KMS-11 (cell line): ENCODE measurements around the gene MRPL9.

Experiments
- H2AFZ ChIP-seq: fragments of 200-600 bp; sonication (generic); 2 replicates; pipeline ENCODE4 v1.6.1; 2016; ENCODE audit warnings: antibody characterized with exemption, mixed run types, low read depth
- H3K27ac ChIP-seq: fragments of 200-600 bp; sonication (generic); 2 replicates; pipeline ENCODE4 v1.6.1; 2016; ENCODE audit warnings: mild to moderate bottlenecking, mixed run types
- H3K27me3 ChIP-seq: fragments of 200-600 bp; sonication (generic); 2 replicates; pipeline ENCODE4 v1.6.1; 2017; ENCODE audit warnings: mild to moderate bottlenecking, low read depth, mixed run types, moderate library complexity; ENCODE audit not compliant: insufficient read depth
- H3K36me3 ChIP-seq: fragments of 200-600 bp; sonication (generic); 2 replicates; pipeline ENCODE4 v1.6.1; 2017; ENCODE audit warnings: mild to moderate bottlenecking, mixed run types; ENCODE audit not compliant: insufficient read depth
- H3K4me1 ChIP-seq: fragments of 200-600 bp; sonication (generic); 2 replicates; pipeline ENCODE4 v1.6.1; 2016; ENCODE audit warnings: mild to moderate bottlenecking, low read depth, mixed run types; ENCODE audit not compliant: poor library complexity, severe bottlenecking
- H3K4me2 ChIP-seq: fragments of 200-600 bp; sonication (generic); 2 replicates; pipeline ENCODE4 v1.7.0; 2016; ENCODE audit warnings: mild to moderate bottlenecking, mixed run types
- H3K4me3 ChIP-seq: fragments of 200-600 bp; sonication (generic); IDR thresholded peaks from 2 replicates; pipeline ENCODE4 v1.6.1; 2017; ENCODE audit warnings: low read depth, low read length, mixed read lengths; ENCODE audit not compliant: insufficient read depth
- H3K79me2 ChIP-seq: fragments of 200-600 bp; sonication (generic); 2 replicates; pipeline ENCODE4 v1.6.1; 2016; ENCODE audit warnings: low read depth, mixed run types; ENCODE audit not compliant: insufficient read depth
- H3K9ac ChIP-seq: fragments of 200-600 bp; sonication (generic); 2 replicates; pipeline ENCODE4 v1.6.1; 2016; ENCODE audit warnings: mild to moderate bottlenecking, mixed run types
- H4K20me1 ChIP-seq: fragments of 200-600 bp; sonication (generic); 2 replicates; pipeline ENCODE4 v1.6.1; 2016; ENCODE audit warnings: mild to moderate bottlenecking, mixed run types; ENCODE audit not compliant: insufficient read depth
- TF ChIP-seq, protein P1 (sequence below): fragments of 200-600 bp; sonication (generic); conservative IDR thresholded peaks from 2 replicates; pipeline ENCODE4 v1.6.1; 2017; ENCODE audit warnings: low read depth, mild to moderate bottlenecking, antibody characterized with exemption, low read length, moderate library complexity, mixed read lengths

MRPL9 gene

DNA sequence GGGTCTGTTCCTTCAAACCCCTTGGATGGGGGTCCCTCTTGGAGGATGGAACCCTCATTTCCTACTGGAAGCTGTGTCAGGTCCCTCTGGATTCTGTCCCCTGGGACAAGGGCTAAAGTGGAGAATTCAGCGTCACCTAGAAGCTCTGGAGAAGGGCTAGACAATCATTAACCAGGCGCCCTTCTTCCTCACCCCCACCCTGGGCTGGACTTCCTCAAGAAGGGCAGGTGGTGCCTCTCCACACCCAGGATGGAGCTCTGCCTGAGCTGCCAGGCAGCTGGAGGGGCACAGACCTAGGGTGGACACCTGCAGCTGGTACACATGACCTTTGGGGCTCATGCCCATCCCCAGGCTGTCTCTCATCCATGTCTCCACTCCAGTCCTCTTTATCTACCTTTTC is 50.3 kb downstream of the MRPL9 start:
- H3K27me3 ChIP-seq = peaks cover 94% of the 10 kb centered on the region
- TF ChIP-seq, protein P1, sequence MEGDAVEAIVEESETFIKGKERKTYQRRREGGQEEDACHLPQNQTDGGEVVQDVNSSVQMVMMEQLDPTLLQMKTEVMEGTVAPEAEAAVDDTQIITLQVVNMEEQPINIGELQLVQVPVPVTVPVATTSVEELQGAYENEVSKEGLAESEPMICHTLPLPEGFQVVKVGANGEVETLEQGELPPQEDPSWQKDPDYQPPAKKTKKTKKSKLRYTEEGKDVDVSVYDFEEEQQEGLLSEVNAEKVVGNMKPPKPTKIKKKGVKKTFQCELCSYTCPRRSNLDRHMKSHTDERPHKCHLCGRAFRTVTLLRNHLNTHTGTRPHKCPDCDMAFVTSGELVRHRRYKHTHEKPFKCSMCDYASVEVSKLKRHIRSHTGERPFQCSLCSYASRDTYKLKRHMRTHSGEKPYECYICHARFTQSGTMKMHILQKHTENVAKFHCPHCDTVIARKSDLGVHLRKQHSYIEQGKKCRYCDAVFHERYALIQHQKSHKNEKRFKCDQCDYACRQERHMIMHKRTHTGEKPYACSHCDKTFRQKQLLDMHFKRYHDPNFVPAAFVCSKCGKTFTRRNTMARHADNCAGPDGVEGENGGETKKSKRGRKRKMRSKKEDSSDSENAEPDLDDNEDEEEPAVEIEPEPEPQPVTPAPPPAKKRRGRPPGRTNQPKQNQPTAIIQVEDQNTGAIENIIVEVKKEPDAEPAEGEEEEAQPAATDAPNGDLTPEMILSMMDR = no peak
- H3K4me3 ChIP-seq = no peak overlapping the region
- no peak overlapping the region for H3K9ac ChIP-seq
- peaks cover 4% of the 10 kb centered on the region for H3K4me1 ChIP-seq
- no peak overlapping the region for H2AFZ ChIP-seq
- no peak overlapping the region for H3K4me2 ChIP-seq
- no peaks in the 10 kb centered on the region for H4K20me1 ChIP-seq
- H3K79me2 ChIP-seq = no peaks in the 10 kb centered on the region
- no peaks in the 10 kb centered on the region for H3K36me3 ChIP-seq
- no peak overlapping the region for H3K27ac ChIP-seq

DNA sequence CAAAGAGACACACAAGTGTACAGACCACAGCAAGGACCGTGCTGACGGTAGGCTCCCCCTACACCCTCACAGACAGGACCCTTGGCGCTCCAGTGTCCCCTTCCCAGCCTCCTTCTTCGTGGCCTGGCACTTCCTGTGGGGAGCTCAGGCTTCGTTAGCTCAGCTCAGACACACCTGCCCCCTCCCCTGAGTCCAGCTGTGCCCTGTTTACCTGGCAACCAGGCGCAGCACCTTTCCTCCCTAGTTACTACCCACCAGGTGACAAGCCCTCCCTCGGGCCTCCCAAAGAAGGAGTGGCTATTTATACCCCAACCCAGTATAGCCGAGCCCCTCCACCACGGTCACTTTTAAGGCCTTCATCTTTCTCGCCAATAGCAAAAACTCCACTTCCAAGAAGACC is 51.3 kb downstream of the MRPL9 start:
- no peaks in the 10 kb centered on the region for H3K79me2 ChIP-seq
- no peak overlapping the region for H3K4me3 ChIP-seq
- no peak overlapping the region for H3K4me2 ChIP-seq
- TF ChIP-seq, protein P1 = no peak
- no peak overlapping the region for H3K27ac ChIP-seq
- H3K4me1 ChIP-seq = peaks cover 3% of the 10 kb centered on the region
- H4K20me1 ChIP-seq = no peaks in the 10 kb centered on the region
- no peaks in the 10 kb centered on the region for H3K36me3 ChIP-seq
- no peak overlapping the region for H3K9ac ChIP-seq
- no peak overlapping the region for H2AFZ ChIP-seq
- H3K27me3 ChIP-seq = peaks cover 83% of the 10 kb centered on the region

GRCh38 chr1:151711044-151711800 is 52.1 kb downstream of the MRPL9 start:
- Histone ChIP-seq H3K9ac (no peak overlapping the region), H3K27me3 (peaks cover 78% of the 10 kb centered on the region), H3K4me3 (no peak overlapping the region), H4K20me1 (no peaks in the 10 kb centered on the region), H3K36me3 (no peaks in the 10 kb centered on the region), H3K79me2 (no peaks in the 10 kb centered on the region), H3K4me2 (no peak overlapping the region), H3K27ac (no peak overlapping the region), H3K4me1 (no peaks in the 10 kb centered on the region), H2AFZ (no peak overlapping the region)
- TF ChIP-seq, protein P1 = no peak

DNA sequence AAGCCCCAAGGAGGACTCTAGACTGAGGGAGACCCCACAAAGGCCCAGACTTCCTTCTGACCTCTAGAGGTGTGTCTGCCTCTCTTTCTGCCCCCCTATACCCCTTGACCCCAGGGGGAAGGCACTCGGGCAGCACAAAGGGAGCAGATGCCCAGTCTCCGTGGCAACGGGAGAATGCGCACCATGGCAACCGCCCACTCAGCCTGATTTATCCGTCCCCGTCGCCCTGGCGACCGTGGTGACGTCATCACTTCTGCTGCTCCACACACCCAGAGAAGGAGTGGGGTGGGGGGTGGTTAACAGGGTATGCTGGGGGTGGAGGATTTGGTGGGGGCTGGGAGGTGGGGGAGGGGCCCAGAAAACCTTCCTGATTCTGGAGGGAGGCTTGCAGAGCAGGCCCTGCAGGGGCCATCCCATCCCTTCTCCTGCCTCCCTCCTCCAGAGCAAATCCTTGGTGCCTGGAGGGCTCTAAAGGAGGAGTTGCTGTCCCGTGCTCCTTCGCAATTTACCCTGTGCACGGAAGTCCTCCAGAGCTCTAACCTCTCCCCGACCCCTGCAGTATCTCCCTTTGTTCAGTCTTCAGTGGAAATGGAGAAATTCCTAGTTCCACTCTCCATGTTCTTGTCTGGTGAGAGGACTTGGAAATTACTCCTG is 53.0 kb downstream of the MRPL9 start:
- Histone ChIP-seq H3K27ac (no peak overlapping the region), H2AFZ (no peak overlapping the region), H3K79me2 (no peaks in the 10 kb centered on the region), H3K27me3 (peaks cover 69% of the 10 kb centered on the region), H3K36me3 (no peaks in the 10 kb centered on the region), H3K4me3 (no peak overlapping the region), H4K20me1 (no peaks in the 10 kb centered on the region), H3K9ac (no peak overlapping the region), H3K4me2 (no peak overlapping the region), H3K4me1 (no peaks in the 10 kb centered on the region)
- TF ChIP-seq, protein P1 = no peak
